Stimulated activated CD8-positive, alpha-beta memory T cell treated with anti-CD3 and anti-CD28 coated beads, Interleukin-4, amount 100 ng/mL, for 4 hours (primary cell): Measurements from ENCODE around the gene ACTMAP.
A peak's percentile ranks its signal among the peaks of the same experiment; 100 is the strongest.
"Not testable (repeated sequence)": the region's sequence is repeated elsewhere in the genome, so short reads cannot be mapped to it uniquely, and the experiment has no call there.

ENCODE experiments used
- DNase-seq, 2 donors: peaks; one replicate each; pipeline ENCODE4 v3.0.0-alpha.2; 2020; ENCODE audit warnings: low read depth in 2 of 2, low spot score in 1 of 2

The ACTMAP gene, protein sequence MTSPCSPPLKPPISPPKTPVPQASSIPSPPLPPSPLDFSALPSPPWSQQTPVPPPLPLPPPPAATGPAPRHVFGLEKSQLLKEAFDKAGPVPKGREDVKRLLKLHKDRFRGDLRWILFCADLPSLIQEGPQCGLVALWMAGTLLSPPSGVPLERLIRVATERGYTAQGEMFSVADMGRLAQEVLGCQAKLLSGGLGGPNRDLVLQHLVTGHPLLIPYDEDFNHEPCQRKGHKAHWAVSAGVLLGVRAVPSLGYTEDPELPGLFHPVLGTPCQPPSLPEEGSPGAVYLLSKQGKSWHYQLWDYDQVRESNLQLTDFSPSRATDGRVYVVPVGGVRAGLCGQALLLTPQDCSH

GRCh38 chr19:40750058-40750873, at the start of gene ACTMAP:
ACTMAP (minus strand) TSS chr19:40750477; CDS start chr19:40749803, 674 bp downstream.
- peak; percentile 99 for DNase-seq

DNA sequence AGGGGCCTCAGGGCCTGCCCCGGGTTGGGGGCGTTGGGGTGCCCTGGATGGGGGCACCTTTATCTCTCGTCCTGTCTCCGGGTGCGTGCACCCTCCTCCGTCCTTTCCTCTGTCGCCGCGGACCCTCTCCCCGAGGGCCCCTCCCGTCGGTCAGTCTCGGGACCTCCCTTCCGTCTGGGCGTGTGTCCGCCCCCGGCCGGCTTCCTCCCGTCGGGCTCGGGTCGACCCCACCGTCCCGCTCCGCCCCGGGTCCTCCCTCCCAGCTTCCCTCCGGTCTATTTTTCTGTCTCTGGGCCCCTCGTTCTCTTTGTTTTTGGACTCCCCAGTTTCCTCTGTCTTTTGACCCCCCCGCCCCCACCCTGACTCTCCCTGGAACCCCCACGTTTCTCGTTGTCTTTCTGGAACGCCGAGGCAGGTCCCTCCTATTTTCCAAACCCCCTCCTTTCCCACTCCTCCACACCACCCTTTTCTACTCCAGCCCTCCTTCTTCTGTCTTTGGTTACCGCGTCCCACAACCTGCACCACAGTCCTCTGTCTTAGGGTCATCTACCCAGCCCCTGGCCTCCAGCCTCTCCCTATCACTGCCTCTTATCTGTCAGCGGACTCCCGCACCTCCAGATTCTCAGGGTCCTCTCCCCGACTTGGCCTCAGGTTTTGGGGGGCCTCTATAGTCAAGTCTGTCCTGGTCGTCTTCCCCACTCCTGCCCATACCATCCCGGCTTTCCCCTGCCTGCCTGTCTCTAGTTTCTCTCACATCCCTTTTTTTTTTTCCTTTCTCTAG, 49.5 kb upstream of the ACTMAP start:
- DNase-seq = no peak

- DNase-seq = peak; percentile 100
These were observed 48.6 kb upstream of the ACTMAP start, which contains the start of gene EGLN2 for GRCh38 chr19:40798683-40799557. EGLN2 (plus strand) TSS chr19:40799191; CDS start chr19:40800573, 1,382 bp downstream.

GRCh38 chr19:40797963-40798682, 47.8 kb upstream of the ACTMAP start:
- DNase-seq = peak in 1 of 2 donors; percentile 35

DNA sequence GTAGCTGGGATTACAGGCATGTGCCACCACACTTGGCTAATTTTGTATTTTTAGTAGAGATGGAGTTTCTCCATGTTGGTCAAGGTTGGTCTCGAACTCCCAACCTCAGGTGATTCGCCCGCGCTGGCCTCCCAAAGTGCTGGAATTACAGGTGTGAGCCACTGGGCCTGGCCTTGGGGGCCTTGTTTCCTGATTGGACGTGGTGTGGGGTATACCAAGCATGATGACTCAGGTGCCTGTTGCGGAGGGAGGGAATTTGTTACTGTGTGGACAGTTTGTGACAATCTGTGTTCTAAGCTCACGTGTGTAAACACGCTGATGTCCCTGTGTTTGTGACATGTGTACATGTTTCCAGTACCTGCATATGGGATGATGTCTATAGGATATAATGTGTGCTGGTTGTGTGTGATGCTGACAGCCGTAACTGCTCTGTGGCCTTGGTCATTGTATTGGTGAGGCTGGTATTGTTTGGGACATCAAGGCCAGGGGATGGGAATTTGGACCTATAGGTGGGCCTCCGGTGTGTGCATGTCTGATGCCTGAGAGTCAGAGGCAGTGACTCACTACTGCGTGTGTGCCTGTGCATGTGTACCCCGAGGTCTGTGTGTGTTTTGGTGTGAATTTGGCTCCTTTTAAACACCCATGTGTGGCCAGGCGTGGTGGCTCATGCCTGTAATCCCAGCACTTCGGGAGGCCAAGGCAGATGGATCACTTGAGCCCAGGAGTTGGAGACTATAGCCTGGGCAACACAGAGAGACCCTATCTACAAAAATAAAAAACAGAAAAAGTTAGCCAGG, 47.1 kb upstream of the ACTMAP start:
- no peak for DNase-seq

DNA sequence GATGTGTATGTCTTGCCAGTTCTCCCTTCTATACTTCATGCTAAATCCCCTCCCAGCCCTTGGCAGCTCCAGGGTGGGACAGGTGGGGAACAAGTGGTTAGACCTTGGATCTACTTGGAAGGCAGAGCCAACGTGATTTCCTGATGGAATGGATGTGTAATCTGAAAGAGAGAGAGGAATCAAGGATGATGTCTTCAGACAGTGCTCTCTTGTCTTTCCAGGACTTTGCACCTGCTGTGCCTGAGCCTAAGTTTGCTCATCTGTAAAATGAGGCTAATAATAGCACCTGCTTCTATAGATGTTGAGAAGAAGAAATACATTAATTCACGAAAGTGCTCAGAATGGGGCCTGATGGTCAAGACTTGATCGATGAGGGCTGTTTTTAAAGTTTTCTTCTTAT, 41.7 kb upstream of the ACTMAP start:
- no peak for DNase-seq

GRCh38 chr19:40791349-40791748, 41.1 kb upstream of the ACTMAP start:
- DNase-seq = no peak

DNA sequence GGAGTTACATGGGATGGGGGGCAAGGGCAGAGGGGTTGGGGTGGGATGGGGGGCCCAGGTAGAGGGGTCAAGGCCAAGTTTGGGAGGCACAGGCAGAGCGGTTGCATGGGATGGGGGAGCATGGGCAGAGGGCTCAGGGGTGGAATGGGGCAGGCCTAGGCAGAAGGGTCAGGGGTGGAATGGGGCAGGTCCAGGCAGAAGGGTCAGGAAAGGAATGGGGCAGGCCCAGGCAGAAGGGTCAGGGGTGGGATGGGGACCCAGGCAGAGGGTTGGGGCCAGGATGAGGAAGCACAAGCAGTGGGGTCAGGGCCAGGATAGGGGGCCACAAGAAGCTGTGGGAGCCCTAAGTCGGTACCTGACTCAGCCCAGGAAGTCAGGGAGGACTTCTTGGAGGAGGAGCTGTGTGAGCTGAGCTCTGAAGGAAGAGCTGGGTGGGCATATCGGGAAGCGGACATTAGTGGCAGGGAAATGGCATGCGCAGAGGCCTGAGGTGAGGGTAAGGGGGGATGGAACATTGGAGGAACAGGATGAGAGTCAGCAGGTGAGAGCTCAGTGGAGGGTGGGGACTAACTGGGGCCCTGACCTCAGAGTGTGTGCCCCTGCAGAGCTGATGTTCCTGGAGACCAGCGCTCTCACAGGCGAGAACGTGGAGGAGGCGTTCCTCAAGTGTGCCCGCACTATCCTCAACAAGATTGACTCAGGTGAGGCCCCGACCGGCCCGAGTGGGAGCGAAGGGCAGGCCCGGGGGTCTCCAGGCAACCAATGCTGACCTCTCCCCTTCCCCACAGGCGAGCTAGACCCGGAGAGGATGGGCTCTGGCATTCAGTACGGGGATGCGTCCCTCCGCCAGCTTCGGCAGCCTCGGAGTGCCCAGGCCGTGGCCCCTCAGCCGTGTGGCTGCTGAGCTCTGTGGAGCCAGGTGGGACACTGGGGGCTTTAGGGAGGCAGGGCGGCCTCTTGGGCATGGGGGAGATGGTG, 36.1 kb upstream of the ACTMAP start:
- no peak for DNase-seq

DNA sequence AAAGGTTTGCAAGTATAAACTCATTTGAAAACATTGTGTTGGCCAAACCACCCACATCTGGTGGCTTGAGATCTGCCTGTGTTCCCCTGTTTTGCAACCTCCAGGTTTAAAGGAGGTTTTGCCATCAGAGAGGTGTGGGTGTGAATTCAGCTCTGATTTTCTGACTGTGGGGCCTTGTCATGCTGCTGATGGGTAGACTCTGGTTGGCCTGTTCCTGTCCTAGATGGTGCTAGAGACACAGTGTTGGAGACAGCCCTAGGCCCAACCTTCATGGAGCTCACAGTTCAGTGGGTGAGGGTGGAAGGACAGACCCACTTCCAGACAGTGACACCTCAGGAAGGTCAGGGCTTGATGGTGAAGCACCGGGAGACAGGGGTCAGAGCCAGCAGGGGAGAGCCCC, 35.2 kb upstream of the ACTMAP start:
- no peak for DNase-seq

DNA sequence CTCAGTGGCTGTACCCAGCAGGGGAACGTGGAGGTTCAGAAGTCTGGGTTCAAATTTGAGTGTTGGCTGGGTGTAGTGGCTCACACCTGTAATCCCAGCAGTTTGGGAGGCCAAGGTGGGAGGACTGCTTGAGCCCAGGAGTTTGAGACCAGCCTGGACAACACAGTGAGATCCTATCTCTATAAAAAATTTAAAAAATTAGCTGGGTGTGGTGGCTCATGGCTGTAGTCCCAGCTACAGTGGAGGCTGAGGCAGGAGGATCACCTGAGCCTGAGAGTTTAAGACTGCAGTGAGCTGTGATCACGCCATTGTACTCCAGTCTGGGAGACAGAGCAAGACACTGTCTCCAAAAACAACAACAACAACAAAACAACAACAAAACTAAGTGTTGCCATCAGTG, 33.9 kb upstream of the ACTMAP start:
- not testable (repeated sequence) for DNase-seq

DNA sequence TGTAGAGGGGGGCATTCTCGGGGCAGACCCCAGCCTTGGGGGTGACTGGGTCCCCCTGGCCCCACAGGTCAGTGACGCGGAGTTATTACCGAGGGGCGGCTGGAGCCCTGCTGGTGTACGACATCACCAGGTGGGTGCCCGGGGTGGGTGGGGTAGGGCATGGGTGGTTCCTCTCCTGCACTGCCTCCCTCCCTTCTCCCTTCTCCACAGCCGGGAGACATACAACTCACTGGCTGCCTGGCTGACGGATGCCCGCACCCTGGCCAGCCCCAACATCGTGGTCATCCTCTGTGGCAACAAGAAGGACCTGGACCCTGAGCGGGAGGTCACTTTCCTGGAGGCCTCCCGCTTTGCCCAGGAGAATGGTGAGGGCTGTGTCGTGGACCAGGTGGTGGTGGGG, 33.4 kb upstream of the ACTMAP start:
- DNase-seq = no peak

- DNase-seq = no peak
These were observed 30.9 kb upstream of the ACTMAP start for GRCh38 chr19:40781140-40781539.

DNA sequence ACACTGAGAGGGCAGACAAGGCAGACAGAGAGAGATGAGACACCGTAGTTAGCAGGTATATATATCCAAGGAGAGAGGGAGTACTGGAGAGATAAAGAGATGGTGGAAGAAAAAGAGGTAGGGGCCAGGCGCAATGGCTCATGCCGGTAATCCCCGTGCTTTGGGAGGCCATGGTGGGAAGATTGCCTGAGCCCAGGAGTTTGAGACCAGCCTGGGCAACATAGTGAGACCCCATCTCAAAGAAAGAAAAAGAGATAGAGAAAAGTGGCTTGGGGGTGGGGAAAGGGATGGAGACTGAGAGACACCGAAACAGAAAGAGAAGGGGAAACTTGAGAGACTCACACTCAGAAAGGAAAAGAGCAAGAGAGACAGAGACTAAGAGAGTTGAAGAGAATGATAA, 30.3 kb upstream of the ACTMAP start:
- DNase-seq = no peak

- DNase-seq = no peak
These were observed 28.5 kb upstream of the ACTMAP start for GRCh38 chr19:40778706-40779284.

DNA sequence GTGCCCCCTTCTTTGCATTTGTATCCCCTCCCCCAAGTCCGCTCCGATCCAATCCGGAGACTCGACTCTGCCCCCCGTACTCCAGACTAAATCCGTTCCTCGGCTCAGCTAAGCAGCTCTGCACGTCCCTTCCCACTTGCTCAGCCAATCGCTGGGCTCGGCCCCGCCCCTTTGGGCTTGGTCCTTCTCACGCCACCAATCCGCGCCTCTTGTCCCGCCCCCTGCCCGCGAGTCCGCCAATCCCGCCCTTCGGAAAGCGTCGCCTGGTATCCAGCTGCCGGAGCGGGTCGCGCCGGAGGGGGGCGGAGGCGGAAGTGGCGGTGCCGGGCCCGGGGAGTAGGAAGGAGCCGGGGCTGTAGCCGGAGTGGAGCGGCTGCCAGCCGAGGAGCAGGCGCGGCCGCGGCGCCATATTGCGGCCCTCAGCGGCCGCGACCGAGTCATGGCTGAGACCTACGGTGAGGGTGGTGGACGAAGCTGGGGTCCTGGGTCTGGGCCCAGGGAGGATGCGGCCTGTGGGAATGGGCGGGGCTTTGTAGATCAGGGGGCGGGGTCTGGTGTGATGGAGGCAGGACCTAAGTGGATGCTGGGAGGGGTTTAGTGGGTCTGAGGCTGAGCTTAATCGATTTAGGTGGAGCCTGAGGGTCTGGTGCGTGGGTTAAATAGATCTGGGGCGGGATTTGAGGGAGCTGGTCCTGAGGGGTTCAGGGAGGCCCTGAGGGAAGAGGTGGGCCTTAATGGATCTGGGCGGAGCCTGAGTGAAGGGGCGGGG, 27.8 kb upstream of the ACTMAP start, which contains the start of gene RAB4B:
TSS of gene RAB4B (plus strand) at position 311 of the 769 bp plus-strand sequence. CDS start at position 440, 129 bp downstream.
- peak; percentile 98 to 100 for DNase-seq

- no peak for DNase-seq
These were observed 27.3 kb upstream of the ACTMAP start for GRCh38 chr19:40777645-40777936.
